HepG2 (cell line): ENCODE data around the gene IFI27L2. TPM values are rescaled to one million over a fixed set of nuclear protein-coding genes. Genes with fewer than 3 reads are reported as not detected.

Experiments used
- ATAC-seq: fragments of 200-7000 bp; cut with Tn5 transposase; 3 replicates; pipeline ENCODE4 v1.9.1; 2020; ENCODE audit warnings: mild to moderate bottlenecking, moderate library complexity
- BruUV-seq: library from RNA; stranded (reverse); fragments of 400-500 nt; replicated peaks from 2 replicates; lab custom pipeline; 2021; lab: Mats Ljungman, UMichigan
- CTCF ChIA-PET: fragments of 300-600 bp; formaldehyde crosslinking; extraction: SDS; loops from one replicate; lab custom pipeline; 2021; ENCODE audit warnings: low total read pairs, inconsistent platforms, low intra/inter-chr PET ratio; lab: Yijun Ruan, JAX
- POLR2A ChIA-PET: fragments of 350-600 bp; sonication (Branson Sonifier 250); formaldehyde crosslinking; loops from one replicate; lab custom pipeline; 2020; ENCODE audit warnings: antibody characterized with exemption, inconsistent platforms; lab: Yijun Ruan, JAX
- DNase-seq: peaks from one replicate; pipeline ENCODE4 v3.0.0-alpha.2; 2015; ENCODE audit warnings: low spot score
- FAIRE-seq: peaks from 3 replicates; lab custom pipeline; 2011; peaks lifted over from hg19 to GRCh38; lab: Jason Lieb, UNC
- H2AFZ ChIP-seq: one replicate; pipeline ENCODE4 v1.6.1; 2011; ENCODE audit warnings: low read length, inconsistent platforms
- H3K27ac ChIP-seq: fragments of 300-600 bp; 3 replicates; pipeline ENCODE4 v1.8.0; 2011; ENCODE audit warnings: mixed run types, mild to moderate bottlenecking, mixed read lengths, low read length, inconsistent platforms; ENCODE audit not compliant: insufficient read depth; ENCODE audit errors: extremely low read length
- H3K27me3 ChIP-seq, 2 experiments: fragments of 200-600 bp in 1 of 2; 2 replicates in 1 of 2; 3 replicates in 1 of 2; pipeline versions ENCODE4 v1.6.0 to v1.8.0; 2011; ENCODE audit warnings: low read length in 2 of 2, mild to moderate bottlenecking in 2 of 2, moderate library complexity in 2 of 2, inconsistent platforms in 1 of 2; ENCODE audit not compliant: insufficient read depth in 2 of 2, control insufficient read depth in 1 of 2
- H3K36me3 ChIP-seq, 2 experiments: fragments of 200-600 bp in 1 of 2; replicated peaks in 1 of 2; 2 replicates in 1 of 2; 3 replicates in 1 of 2; pipeline versions ENCODE4 v1.5.1 to v1.8.0; 2011; ENCODE audit warnings: low read length in 2 of 2, inconsistent platforms in 1 of 2; ENCODE audit not compliant: insufficient read depth in 2 of 2, control insufficient read depth in 1 of 2
- H3K4me1 ChIP-seq: 2 replicates; pipeline ENCODE4 v1.5.1; 2012; ENCODE audit warnings: low read length, inconsistent platforms; ENCODE audit not compliant: insufficient read depth
- H3K4me2 ChIP-seq: 2 replicates; pipeline ENCODE4 v1.6.0; 2011; ENCODE audit warnings: low read depth, low read length, inconsistent platforms
- H3K4me3 ChIP-seq, 3 experiments: fragments of 200-600 bp in 1 of 3; sonication (generic), shearing (Covaris generic) in 1 of 3; replicated peaks in 1 of 3; 2 replicates each; pipeline ENCODE4 v1.5.1; 2011 to 2016; ENCODE audit warnings: low read length in 3 of 3, inconsistent platforms in 2 of 3, low read depth in 2 of 3, mild to moderate bottlenecking in 2 of 3, control low read depth in 1 of 3, mixed read lengths in 1 of 3; ENCODE audit not compliant: insufficient read depth in 1 of 3
- H3K79me2 ChIP-seq: one replicate; pipeline ENCODE4 v1.6.1; 2011; ENCODE audit warnings: low read length, inconsistent platforms; ENCODE audit not compliant: insufficient read depth
- H3K9ac ChIP-seq: 2 replicates; pipeline ENCODE4 v1.6.0; 2011; ENCODE audit warnings: mild to moderate bottlenecking, low read depth, low read length, inconsistent platforms; ENCODE audit not compliant: insufficient read depth
- H3K9me3 ChIP-seq: 2 replicates; pipeline ENCODE4 v1.5.1; 2012; ENCODE audit warnings: mild to moderate bottlenecking, low read length
- H4K20me1 ChIP-seq: 2 replicates; pipeline ENCODE4 v1.6.0; 2011; ENCODE audit warnings: inconsistent platforms, mild to moderate bottlenecking, low read length, moderate library complexity; ENCODE audit not compliant: insufficient read depth
- ATRX ChIP-seq: sonication (generic); formaldehyde crosslinking; IDR thresholded peaks from 2 replicates; pipeline ENCODE4 v1.4.0; 2020; ENCODE audit warnings: missing genetic modification reagents, borderline replicate concordance
- ELF4 ChIP-seq: sonication (generic); formaldehyde crosslinking; IDR thresholded peaks from 2 replicates; pipeline ENCODE4 v1.5.0; 2020; ENCODE audit warnings: missing genetic modification reagents, mild to moderate bottlenecking, moderate library complexity, borderline replicate concordance
- HNF4G ChIP-seq, 2 experiments: sonication (generic) in 1 of 2; formaldehyde crosslinking in 1 of 2; IDR thresholded peaks; 2 replicates each; pipeline versions ENCODE4 v1.4.0 to v1.6.1; 2011 to 2020; ENCODE audit warnings: borderline replicate concordance in 2 of 2, low read depth in 2 of 2, mild to moderate bottlenecking in 2 of 2, low read length in 1 of 2, missing genetic modification reagents in 1 of 2, moderate library complexity in 1 of 2
- POLR2A ChIP-seq, 2 experiments: IDR thresholded peaks; 2 replicates each; pipeline ENCODE4 v1.6.1; 2011; ENCODE audit warnings: low read depth in 2 of 2, low read length in 2 of 2, mild to moderate bottlenecking in 1 of 2, moderate library complexity in 1 of 2; ENCODE audit not compliant: insufficient read depth in 1 of 2
- TCF7 ChIP-seq: sonication (generic); IDR thresholded peaks from 2 replicates; pipeline ENCODE4 v1.6.1; 2016; ENCODE audit warnings: antibody characterized with exemption, low read depth
- TMF1 ChIP-seq: sonication (generic); formaldehyde crosslinking; IDR thresholded peaks from 2 replicates; pipeline ENCODE4 v1.8.1; 2022; ENCODE audit warnings: low read depth, missing genetic modification reagents
- ZNF136 ChIP-seq: sonication (generic); formaldehyde crosslinking; IDR thresholded peaks from 2 replicates; pipeline ENCODE4 v1.8.1; 2022; ENCODE audit warnings: low read depth, mild to moderate bottlenecking, moderate library complexity, missing genetic modification reagents
- ZNF367 ChIP-seq: sonication (generic); formaldehyde crosslinking; IDR thresholded peaks from 2 replicates; pipeline ENCODE4 v1.4.0; 2020; ENCODE audit warnings: missing genetic modification reagents, borderline replicate concordance
- ZNF431 ChIP-seq: sonication (generic); formaldehyde crosslinking; IDR thresholded peaks from 2 replicates; pipeline ENCODE4 v1.9.0; 2022; ENCODE audit warnings: missing genetic modification reagents, low read depth, mild to moderate bottlenecking, borderline replicate concordance
- ZNF446 ChIP-seq: sonication (generic); formaldehyde crosslinking; IDR thresholded peaks from 2 replicates; pipeline ENCODE4 v1.5.0; 2020; ENCODE audit warnings: mild to moderate bottlenecking, missing genetic modification reagents
- ZNF547 ChIP-seq: sonication (generic); formaldehyde crosslinking; IDR thresholded peaks from 2 replicates; pipeline ENCODE4 v1.5.1; 2020; ENCODE audit warnings: mild to moderate bottlenecking, missing genetic modification reagents
- ZNF607 ChIP-seq: sonication (generic); formaldehyde crosslinking; IDR thresholded peaks from 2 replicates; pipeline ENCODE4 v1.5.1; 2020; ENCODE audit warnings: missing genetic modification reagents, mild to moderate bottlenecking, borderline replicate concordance
- ZNF788 ChIP-seq: sonication (generic); formaldehyde crosslinking; IDR thresholded peaks from 2 replicates; pipeline ENCODE4 v1.5.0; 2020; ENCODE audit warnings: mild to moderate bottlenecking, missing genetic modification reagents, borderline replicate concordance
- ZNF883 ChIP-seq: sonication (generic); formaldehyde crosslinking; IDR thresholded peaks from 2 replicates; pipeline ENCODE4 v1.5.1; 2020; ENCODE audit warnings: mild to moderate bottlenecking, missing genetic modification reagents; ENCODE audit errors: not compliant biosample characterization
- ZSCAN21 ChIP-seq: sonication (generic); formaldehyde crosslinking; IDR thresholded peaks from 2 replicates; pipeline ENCODE4 v1.8.0; 2022; ENCODE audit warnings: mild to moderate bottlenecking, missing genetic modification reagents, moderate library complexity, borderline replicate concordance
- in situ Hi-C: cut with HindIII; loops from 2 replicates; pipeline ENCODE4 v1.10.0; 2017; ENCODE audit warnings: low pct_unique_long_range_greater_than_20kb; ENCODE audit not compliant: extremely low pct_ligation_motif_present
- intact Hi-C: fragments of 100-400 bp; cut with micrococcal nuclease; formaldehyde crosslinking; loops from one replicate; pipeline ENCODE4 v1.10.0; 2022; ENCODE audit not compliant: unreplicated experiment
- polyA plus RNA-seq, 8 experiments: library from polyadenylated mRNA; depleted of rRNA in 3 of 8; stranded (reverse) in 7 of 8; unstranded in 1 of 8; fragments of >200 nt; fragmentation: Illumina TruSeq in 4 of 8; extraction: Trizol in 4 of 8; gene quantifications; 2 replicates each; pipeline versions ENCODE4 v1.2.1 to v1.2.3, GENCODE V29; 2011 to 2016; ENCODE audit warnings: low read depth in 4 of 8, missing spikeins in 1 of 8, mixed read lengths in 1 of 8; ENCODE audit not compliant: insufficient read depth in 1 of 8
- total RNA-seq, 5 experiments: library from RNA; depleted of rRNA; stranded (reverse); fragments of >200 nt; fragmentation: Illumina TruSeq; extraction: Trizol; gene quantifications; 2 replicates each; pipeline ENCODE4 v1.2.3, GENCODE V29; 2016; ENCODE audit warnings: low read depth in 1 of 5
- TF ChIP-seq, protein P1 (sequence below): sonication (generic); formaldehyde crosslinking; IDR thresholded peaks from 2 replicates; pipeline ENCODE4 v1.8.1; 2023; ENCODE audit warnings: missing genetic modification reagents, mild to moderate bottlenecking, borderline replicate concordance
- TF ChIP-seq, protein P2 (sequence below): sonication (generic); formaldehyde crosslinking; IDR thresholded peaks from 2 replicates; pipeline ENCODE4 v1.9.0; 2021; ENCODE audit warnings: missing genetic modification reagents, mild to moderate bottlenecking, borderline replicate concordance
- TF ChIP-seq, protein P3 (sequence below): sonication (generic); formaldehyde crosslinking; IDR thresholded peaks from 2 replicates; pipeline ENCODE4 v1.9.0; 2022; ENCODE audit warnings: low read depth, missing genetic modification reagents

IFI27L2 gene
- total and polyA plus RNA-seq, 2 of the 13 experiments (the other 11 are each of a cell fraction or from before 2014, with no cell fraction given) = 4.3 to 4.8 TPM

DNA sequence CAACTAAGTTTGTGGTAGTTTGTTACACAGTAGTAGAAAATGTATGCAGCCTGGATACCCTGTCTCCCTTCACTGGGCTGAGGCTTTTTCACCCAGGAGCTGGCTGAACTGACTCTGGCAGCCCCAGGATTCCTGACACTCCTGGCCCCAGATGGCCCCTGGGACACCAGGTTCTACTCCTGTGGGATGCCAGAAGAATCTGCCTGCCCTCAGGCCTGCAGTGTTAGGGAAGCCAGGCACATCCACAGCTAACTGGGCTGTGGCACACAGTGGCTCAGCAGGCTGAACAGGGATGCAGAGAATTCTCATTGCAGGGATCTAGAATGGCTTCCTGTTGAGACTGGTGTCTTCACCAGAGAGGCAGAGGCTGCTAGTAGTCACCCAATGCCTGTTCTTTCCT lies 10.3 kb downstream of the IFI27L2 start:
- CTCF ChIA-PET = no interaction called here
- no peak for TF ChIP-seq TCF7
- no peak for TF ChIP-seq ATRX (CRISPR knock-in tag)
- no peak for TF ChIP-seq ZNF367
- no peak for TF ChIP-seq ZSCAN21
- TF ChIP-seq ZNF607 (CRISPR knock-in tag) = no peak
- TF ChIP-seq, protein P1, sequence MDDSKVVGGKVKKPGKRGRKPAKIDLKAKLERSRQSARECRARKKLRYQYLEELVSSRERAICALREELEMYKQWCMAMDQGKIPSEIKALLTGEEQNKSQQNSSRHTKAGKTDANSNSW (CRISPR knock-in tag) = no peak
- no peak for TF ChIP-seq ZNF547 (CRISPR knock-in tag)
- TF ChIP-seq, protein P2, sequence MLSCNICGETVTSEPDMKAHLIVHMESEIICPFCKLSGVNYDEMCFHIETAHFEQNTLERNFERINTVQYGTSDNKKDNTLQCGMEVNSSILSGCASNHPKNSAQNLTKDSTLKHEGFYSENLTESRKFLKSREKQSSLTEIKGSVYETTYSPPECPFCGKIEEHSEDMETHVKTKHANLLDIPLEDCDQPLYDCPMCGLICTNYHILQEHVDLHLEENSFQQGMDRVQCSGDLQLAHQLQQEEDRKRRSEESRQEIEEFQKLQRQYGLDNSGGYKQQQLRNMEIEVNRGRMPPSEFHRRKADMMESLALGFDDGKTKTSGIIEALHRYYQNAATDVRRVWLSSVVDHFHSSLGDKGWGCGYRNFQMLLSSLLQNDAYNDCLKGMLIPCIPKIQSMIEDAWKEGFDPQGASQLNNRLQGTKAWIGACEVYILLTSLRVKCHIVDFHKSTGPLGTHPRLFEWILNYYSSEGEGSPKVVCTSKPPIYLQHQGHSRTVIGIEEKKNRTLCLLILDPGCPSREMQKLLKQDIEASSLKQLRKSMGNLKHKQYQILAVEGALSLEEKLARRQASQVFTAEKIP = no peak
- TF ChIP-seq ZNF883 (CRISPR knock-in tag) = no peak
- no peak for TF ChIP-seq HNF4G (IDR thresholded peaks at IDR 0.05; ENCODE audit: borderline replicate concordance, low read depth, low read length)
- no peak for TF ChIP-seq HNF4G (CRISPR knock-in tag; IDR thresholded peaks at IDR 0.05; ENCODE audit: borderline replicate concordance, low read depth)
- TF ChIP-seq ZNF136 = no peak
- TF ChIP-seq, protein P3, sequence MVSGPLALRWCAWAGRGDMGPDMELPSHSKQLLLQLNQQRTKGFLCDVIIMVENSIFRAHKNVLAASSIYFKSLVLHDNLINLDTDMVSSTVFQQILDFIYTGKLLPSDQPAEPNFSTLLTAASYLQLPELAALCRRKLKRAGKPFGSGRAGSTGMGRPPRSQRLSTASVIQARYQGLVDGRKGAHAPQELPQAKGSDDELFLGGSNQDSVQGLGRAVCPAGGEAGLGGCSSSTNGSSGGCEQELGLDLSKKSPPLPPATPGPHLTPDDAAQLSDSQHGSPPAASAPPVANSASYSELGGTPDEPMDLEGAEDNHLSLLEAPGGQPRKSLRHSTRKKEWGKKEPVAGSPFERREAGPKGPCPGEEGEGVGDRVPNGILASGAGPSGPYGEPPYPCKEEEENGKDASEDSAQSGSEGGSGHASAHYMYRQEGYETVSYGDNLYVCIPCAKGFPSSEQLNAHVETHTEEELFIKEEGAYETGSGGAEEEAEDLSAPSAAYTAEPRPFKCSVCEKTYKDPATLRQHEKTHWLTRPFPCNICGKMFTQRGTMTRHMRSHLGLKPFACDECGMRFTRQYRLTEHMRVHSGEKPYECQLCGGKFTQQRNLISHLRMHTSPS (CRISPR knock-in tag) = no peak
- no peak for TF ChIP-seq POLR2A (IDR thresholded peaks at IDR 0.05; ENCODE audit: insufficient read depth in 1 of 2, low read depth in 2 of 2, low read length in 2 of 2)
- TF ChIP-seq ZNF446 (CRISPR knock-in tag) = no peak
- TF ChIP-seq ELF4 (CRISPR knock-in tag) = no peak
- TF ChIP-seq ZNF788 (CRISPR knock-in tag) = no peak
- TF ChIP-seq ZNF431 (CRISPR knock-in tag) = no peak
- no peak for TF ChIP-seq TMF1 (CRISPR knock-in tag)

More for the DNA sequence above, 10.3 kb downstream of the IFI27L2 start:
- no peak overlapping the region for H3K4me2 ChIP-seq
- no peak overlapping the region for H3K4me3 ChIP-seq
- H3K4me1 ChIP-seq = peaks cover 27% of the 10 kb centered on the region
- no peaks in the 10 kb centered on the region for H3K79me2 ChIP-seq
- ATAC-seq = no peak
- H3K9me3 ChIP-seq = no peaks in the 10 kb centered on the region
- no peak overlapping the region for H2AFZ ChIP-seq
- no peak overlapping the region for H3K27ac ChIP-seq
- intact Hi-C loops = no loop called here
- H3K27me3 ChIP-seq = peaks cover 2 to 38% of the 10 kb centered on the region in 2 experiments; a peak in 2 of 5 replicates
- no peak overlapping the region for H3K9ac ChIP-seq
- in situ Hi-C loops = no loop called here
- POLR2A ChIA-PET = no interaction called here
- no peaks in the 10 kb centered on the region for H3K36me3 ChIP-seq
- no peak for DNase-seq
- no TSS peak for BruUV-seq
- no peaks in the 10 kb centered on the region for H4K20me1 ChIP-seq
- no peak for FAIRE-seq
